CD4-positive, alpha-beta T cell treated with Interleukin-2 at 100 ng/mL for 4 hours (primary cell): ENCODE data around the gene IGSF9.

ENCODE experiments used
- DNase-seq: peaks from one replicate; pipeline ENCODE4 v3.0.0-alpha.2; 2020; ENCODE audit warnings: low spot score

Gene IGSF9

DNA sequence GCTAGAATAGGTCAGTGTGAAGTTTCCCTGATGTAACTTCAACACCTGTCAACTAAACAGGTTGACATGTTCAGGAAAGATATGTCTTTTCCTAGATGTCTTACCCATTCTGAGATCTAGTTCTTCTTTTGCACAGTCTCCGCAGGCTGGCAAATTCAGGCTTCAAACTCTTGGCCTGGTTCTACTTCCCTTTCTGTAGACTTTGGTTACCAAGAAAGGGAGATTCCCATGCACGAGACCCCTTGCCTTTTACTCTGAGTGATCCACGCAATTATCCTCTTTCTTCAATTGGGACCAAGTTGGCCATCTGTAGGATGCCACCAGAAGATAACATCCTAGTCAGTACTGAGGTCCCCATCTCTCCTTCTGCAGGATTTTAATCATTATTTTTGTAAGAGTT lies 47.5 kb downstream of the IGSF9 start:
- DNase-seq: no peak

DNA sequence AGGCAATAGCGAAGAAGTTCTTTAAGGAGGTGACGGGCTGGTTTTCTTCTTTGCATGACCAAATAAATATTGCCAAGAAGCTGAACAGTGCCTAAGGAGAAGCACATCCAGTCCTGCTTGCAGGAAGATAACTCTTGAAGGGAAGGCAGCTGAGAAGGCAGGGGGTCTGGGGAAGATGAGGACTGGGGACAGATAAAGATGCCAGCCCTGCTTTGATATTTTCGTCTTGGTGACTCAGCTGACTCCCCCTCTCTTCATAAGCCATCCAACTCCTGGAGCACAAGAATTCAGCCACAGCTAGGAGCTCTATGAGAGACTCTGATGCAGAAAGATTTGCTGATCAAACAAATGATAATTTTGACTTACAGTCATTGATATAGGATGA lies 48.9 kb downstream of the IGSF9 start:
- no peak for DNase-seq

DNA sequence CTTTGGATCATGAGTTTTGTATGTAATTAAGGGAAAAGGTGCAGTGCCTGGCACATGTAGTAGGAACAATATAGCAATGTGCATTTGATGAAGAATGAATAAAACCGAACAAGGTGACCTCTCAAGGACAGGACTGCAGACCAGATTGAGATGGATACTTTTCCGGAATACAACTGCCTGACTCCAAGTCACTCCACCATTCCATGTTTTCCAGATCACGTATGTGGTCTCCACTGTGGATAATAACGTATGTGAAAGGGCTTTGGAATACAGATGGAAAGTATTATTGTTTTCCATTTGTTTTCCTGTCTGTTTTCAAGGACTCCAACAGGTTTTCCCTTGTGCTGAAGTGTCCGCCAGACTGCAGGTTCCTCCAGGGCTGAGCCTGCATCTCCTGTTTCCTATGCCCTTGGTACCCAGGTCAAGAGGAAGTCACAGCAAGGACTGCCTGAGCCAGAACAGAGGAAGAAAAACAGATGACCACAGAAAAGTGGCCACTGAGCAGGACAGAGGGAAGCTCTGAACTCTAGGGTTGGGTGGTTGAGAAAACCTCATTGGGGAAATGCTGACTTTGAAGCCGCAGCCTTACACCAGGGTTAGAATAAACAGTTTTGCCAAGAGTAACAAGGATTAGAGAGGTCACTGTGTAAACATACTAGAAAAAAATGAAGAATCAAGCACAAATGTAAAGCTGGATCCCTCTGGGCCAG lies 49.4 kb downstream of the IGSF9 start:
- DNase-seq: no peak

DNA sequence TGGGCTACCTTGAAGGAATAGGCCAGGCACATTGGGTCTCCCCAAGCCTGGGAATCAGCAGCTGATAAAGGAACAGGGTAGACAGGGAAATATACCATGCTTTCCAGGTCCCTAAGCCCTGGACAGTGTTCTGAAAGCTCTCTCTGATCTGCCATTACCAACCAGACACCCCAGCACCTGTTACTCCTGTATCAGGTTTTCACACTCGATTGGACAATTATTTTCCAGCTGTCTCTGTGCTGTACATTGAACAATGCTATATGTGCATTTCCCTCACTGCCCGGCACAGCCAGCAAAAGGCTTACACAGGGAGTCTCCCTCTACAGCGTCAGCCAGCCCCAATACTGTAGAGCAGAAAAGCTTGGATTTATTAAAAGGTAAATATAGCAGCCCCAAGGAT lies 50.1 kb downstream of the IGSF9 start:
- DNase-seq: no peak

DNA sequence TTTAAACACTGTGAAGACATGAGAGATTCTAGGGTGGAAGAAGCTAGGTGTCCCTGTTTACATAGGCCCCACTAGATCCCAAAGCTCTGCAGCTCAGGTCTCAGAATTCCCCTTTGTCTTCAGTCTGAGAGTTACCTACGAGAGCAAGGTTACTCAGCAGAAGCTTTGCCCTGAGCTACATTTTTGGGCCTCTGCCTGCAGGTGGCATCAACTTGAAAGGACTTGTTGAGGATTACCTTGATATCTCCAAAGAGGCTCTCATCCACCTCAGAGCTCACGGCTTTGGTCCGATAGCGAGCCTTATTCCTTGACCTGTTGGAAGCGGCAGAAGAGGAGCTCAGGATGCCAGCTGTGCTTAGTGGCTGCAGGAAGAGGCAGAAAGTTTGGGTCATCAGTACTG lies 52.5 kb downstream of the IGSF9 start:
- DNase-seq: no peak

DNA sequence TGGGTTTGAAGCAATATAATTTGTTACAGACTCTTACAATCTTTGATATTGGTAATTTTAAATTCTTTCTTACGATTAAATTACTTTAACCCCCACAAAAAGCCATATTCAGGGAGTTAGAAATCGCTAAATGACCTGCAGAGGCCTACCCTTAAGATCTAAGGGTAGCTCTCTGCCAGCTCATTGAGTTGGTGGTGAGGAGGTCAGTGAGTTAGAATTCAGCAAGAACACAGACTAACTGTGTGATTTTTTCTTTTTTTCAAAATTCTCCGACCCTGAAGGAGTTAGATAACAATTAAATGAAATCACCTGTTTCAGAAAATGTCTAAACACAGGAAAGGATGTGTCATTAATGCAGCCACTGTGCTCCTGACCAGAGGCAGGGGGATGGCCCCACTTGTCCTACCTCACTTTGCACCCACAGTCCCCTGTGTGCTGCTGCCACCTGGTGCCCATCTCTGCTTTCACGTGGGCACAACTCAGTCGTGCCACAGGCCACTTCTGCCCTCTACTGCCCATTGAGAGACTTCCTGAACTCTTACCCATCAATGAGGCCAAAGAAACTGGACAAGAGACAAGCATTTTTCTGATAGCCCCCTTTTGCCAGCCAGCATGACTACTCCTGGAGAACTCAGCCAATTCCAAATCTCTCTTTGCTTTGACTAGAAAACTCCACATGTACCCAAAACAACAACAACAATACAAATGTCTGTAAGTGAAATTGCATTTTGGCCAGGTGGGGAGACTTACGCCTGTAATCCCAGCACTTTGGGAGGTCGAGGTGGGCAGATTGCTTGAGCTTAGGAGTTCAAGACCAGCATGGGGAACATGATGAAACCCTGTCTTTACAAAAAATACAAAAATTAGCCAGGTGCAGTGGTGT lies 53.9 kb downstream of the IGSF9 start:
- peak; percentile 84 for DNase-seq

DNA sequence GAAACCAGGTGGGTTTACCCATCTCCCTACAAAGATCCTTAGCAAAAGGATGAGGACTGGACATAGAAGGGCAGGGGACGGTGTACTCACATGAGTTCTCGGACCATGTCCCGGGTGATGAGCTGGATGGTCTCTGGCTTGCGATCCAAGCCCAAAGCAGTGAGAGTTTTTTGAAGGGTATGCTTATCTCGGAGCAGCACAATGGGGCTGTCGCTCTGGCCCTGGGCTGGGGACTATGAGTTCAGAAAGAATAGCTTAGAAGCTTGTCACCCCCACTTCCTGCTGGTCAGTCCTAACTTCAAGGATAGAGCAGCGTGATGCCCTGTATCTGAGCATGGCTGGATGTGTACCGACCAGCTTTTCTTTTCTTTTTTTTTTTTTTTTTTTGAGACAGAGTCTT lies 55.0 kb downstream of the IGSF9 start:
- DNase-seq: no peak

DNA sequence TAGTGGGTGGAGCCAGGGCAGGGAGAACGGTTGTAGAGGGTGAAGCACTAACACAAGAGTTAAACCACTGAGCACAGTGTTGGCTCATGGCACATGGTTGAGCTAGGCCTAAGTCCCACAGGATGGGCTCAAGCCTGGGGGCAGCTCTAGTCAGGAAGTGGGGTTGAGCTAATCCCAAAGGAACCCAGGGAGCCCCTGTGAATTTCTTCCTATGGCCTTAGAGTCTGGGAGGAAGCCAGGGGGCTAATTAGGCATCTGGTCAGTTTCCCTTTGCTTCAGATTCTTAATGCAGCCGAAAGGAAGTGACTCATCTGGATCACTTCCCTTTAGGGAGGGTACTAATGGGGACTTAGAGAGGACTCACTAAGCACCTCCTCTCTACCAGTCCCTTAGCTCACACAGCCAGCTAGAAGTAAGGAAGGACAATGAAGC lies 55.6 kb downstream of the IGSF9 start:
- peak; percentile 28 for DNase-seq

DNA sequence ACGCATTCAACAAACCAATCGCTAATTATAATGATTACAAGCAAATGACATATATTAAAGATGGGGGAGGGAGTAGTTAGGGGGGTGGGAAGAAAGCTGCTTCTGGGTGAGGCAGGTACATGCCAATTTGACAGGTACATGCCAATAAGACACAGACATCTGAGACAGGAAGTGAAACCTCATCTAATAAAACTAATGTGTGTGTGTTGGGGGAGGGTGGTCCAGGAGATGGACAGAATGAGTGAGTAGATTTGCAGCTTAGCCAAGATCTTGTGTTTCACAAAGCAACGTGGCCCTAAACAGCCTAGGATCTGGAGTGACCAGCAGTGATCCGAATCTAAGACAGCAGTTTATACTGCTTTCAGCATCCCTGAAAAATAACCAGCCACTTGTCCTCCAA lies 56.2 kb downstream of the IGSF9 start:
- no peak for DNase-seq

DNA sequence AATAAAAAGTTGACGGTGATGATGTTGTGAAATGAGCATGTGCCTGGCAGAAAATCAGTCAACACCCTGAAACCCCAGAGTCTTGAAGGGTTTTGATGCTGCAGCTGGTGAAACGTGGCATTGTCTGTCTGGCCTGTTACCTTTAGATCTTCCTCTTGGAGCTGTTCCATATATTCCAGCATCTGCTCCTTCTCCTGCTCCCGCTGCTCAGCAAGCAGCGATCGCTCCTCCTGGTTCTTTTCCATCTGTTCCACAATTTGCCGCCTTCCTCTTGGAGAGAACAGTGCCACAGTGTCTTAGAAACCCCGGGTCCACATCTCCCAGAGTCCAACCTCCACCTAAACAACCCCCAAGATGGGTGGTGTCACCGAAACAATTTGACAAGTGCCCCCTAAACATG lies 61.1 kb downstream of the IGSF9 start:
- DNase-seq: no peak

DNA sequence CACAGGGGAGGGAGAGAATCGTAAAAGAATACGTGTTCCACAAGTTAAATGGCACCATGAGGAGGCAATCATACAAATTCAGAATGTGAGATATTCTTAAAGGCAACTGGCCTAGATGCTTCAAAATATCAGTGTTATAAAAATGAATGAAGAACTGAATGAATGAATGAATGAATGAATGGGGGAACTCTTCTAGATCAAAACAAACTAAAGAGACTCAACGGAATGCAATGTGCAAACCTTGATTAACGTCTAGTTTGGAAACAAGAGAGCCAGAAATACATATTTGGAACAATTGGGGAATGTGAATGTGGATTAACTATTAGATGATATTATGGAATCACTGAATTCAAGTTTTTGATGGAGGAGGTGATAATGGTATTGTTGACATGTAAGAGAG lies 62.3 kb downstream of the IGSF9 start:
- DNase-seq: no peak

DNA sequence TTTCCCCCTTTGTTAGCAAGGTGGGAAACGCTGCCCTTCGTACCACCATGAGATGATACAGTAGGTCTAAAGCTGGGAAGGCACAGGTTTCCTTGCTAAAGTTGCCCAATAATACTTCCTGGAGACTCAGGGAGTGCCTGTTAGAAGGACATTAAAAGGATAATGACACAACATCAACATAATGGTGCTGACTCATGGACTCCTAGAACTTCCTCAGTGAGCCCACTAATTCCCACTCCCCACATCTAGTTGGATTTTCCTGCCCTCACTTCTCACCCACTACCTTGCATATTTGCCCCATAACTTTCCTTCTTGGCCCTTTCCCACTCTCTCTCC lies 62.9 kb downstream of the IGSF9 start:
- no peak for DNase-seq

DNA sequence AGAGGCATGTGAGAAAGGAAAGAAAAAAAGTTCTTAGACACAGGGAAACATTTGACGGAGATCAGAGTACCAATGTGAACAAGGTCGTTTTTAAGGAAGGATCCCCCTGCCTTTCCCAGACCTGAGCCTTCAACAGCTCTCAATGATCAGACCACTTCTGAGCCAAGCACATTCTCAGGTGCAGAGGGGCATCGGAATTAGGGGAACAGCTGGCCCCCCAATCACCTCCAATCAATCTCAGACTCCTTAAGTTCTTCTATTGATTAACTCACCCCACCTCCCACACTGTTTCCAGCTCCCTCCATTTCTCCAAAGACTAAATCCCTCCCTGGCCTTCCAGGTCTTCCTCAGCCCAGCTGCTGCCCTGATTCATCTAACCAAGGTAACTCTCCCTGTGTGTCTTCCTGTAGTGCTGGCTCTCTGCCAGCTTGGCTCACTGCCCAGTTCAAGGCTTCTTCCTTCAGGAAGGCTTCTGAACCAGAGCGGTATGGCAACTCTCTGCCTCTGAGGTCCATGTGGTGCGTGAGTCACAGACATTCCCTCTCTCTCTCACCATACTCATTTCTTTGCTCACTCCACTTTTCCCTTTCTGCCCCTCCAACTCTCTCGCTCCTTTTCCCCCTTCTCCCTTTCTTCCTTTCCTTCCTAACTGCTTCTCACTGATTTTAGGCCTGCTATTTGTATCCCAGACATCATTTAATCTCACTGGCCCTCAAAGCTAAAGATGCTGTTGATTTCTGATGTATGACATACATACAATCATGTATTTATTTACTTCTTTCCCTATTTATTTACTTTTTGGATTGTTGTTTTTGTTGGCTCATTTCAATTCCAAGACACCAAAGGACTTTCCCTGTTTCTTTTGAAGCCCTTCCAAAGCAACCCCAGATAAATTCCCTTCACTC lies 63.5 kb downstream of the IGSF9 start:
- DNase-seq: peak; percentile 45

DNA sequence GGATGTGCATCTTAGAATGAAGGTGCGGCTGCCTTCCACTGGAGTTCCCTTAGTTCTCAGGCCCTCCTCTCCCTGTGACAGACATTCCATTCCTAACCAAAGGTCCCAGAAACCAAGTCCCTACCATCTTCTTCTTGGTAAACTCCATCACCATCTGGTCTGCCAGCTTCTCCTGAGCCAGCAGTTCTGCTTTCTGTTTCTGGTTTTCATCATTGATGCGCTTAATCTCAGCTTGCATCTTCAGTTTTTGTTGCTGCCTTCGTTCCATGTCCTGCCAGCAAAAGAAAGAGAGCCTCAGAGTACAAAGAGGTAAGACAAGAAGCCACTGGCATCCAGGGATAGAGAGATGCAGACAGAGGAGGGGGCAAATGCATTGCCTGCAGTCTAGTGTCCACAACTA lies 65.0 kb downstream of the IGSF9 start:
- no peak for DNase-seq

DNA sequence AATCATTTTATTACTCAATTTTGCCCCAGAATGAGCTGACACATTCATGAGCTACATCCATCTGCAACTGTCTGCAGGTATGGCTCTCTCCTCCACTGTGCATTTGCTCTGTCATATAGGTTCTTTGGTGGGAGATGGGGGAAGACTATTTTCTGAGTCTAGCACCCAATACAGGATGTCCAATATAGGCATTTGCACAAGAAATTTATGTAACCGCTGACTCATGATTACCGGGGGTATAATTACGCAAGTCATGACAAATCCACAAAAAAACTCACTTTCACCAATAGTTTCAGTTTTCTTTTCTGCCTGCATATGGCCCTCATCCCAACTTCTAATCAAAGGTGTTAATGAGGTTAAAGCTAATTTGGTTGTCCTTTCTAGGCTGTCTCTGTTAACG lies 65.4 kb downstream of the IGSF9 start:
- no peak for DNase-seq

DNA sequence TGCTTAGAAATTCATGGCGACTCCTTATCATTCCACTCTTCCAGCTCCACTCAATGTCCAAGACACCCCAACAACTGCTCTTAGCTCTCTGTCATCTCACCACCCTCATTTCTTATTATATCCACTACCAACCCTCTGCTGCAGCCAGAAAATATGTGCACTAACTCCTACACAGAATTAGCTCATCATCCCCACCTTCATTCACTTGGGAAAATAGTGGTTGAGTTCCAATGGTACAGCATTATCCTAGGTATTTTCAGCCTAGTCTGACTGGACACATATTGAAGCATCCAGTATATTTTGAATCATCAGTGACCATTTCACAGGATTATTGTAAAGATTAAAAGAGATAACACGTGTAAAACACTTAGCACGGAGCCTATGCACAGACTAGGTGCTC lies 66.3 kb downstream of the IGSF9 start:
- DNase-seq: no peak

DNA sequence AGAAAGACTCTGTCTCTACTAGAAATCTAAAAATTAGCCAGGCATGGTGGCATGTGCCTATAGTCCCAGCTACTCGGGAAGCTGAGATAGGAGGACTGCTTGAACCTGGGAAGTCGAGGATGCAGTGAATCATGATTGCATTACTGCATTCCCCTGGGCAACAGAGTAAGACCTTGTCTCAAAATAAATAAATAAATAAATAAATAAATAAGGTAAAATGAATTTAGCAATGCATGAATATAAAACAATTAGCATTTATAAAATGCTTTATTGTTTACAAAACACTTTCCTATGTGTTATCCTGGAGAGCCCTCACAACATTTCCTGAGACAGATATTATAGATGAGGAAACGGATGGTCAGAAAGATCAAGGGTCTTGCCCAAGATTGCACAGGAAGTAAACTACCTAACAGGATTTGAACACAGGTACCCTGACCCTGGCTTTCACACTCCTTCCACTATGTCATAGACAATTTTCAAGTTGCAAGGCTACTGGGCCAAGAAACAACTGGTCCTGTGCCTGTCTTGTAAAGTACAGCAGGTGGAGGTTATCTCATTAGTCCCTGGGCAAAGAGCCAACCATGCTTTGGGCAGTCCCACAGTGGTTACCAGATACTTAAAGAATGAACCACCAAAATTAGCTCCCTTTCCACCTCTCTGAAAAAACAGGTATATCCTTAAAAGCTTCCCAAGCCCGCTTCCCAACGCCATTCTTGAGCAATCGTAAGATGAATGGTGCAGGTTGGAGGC lies 67.5 kb downstream of the IGSF9 start:
- no peak for DNase-seq
